Caco-2 (cell line): ENCODE data around the gene PRKAR1B. TPM values are rescaled to one million over a fixed set of nuclear protein-coding genes. Genes with fewer than 3 reads are reported as not detected.

Source experiments
- BruUV-seq: library from RNA; stranded (reverse); fragments of 400-500 nt; replicated peaks from 2 replicates; lab custom pipeline; 2021; lab: Mats Ljungman, UMichigan
- CTCF ChIA-PET: fragments of 300-600 bp; sonication (Branson Sonifier 250); formaldehyde crosslinking; loops from one replicate; lab custom pipeline; 2022; ENCODE audit warnings: antibody characterized with exemption; lab: Charles Lee
- POLR2A ChIA-PET: fragments of 300-600 bp; sonication (Branson Sonifier 250); formaldehyde crosslinking; loops from one replicate; lab custom pipeline; 2022; ENCODE audit warnings: antibody characterized with exemption; lab: Charles Lee
- DNase-seq, 2 experiments: peaks; one replicate each; pipeline versions ENCODE4 v3.0.0 to v3.0.0-alpha.2; 2020 to 2022
- H3K27me3 ChIP-seq: replicated peaks from 2 replicates; pipeline ENCODE4 v1.6.0; 2011; ENCODE audit warnings: low read length; ENCODE audit not compliant: control insufficient read depth, insufficient read depth
- H3K36me3 ChIP-seq: 2 replicates; pipeline ENCODE4 v1.5.1; 2011; ENCODE audit warnings: low read length; ENCODE audit not compliant: control insufficient read depth, insufficient read depth
- H3K4me1 ChIP-seq: fragments of 250-450 bp; sonication (Bioruptor Pico); 2 replicates; pipeline ENCODE4 v1.5.1; 2020; ENCODE audit warnings: mild to moderate bottlenecking
- H3K4me3 ChIP-seq: 2 replicates; pipeline ENCODE4 v1.5.1; 2011; ENCODE audit warnings: low read depth, mild to moderate bottlenecking, control low read depth, low read length
- H3K9me3 ChIP-seq: fragments of 250-450 bp; sonication (Bioruptor Pico); 2 replicates; pipeline ENCODE4 v1.5.1; 2020; ENCODE audit warnings: mild to moderate bottlenecking, moderate library complexity
- H3K27ac Mint-ChIP-seq: one replicate; pipeline ENCODE4 v1.8.0; 2022; ENCODE audit warnings: mixed read lengths; ENCODE audit not compliant: unreplicated experiment
- H3K27me3 Mint-ChIP-seq: one replicate; pipeline ENCODE4 v1.8.0; 2022; ENCODE audit warnings: mixed read lengths; ENCODE audit not compliant: insufficient read depth, unreplicated experiment
- H3K36me3 Mint-ChIP-seq: one replicate; pipeline ENCODE4 v1.8.0; 2022; ENCODE audit warnings: mild to moderate bottlenecking, mixed read lengths; ENCODE audit not compliant: insufficient read depth, unreplicated experiment
- H3K4me1 Mint-ChIP-seq: one replicate; pipeline ENCODE4 v1.8.0; 2022; ENCODE audit warnings: low read depth, mixed read lengths; ENCODE audit not compliant: unreplicated experiment
- H3K4me3 Mint-ChIP-seq: one replicate; pipeline ENCODE4 v1.8.0; 2022; ENCODE audit warnings: mild to moderate bottlenecking, moderate library complexity, mixed read lengths; ENCODE audit not compliant: unreplicated experiment
- H3K9me3 Mint-ChIP-seq: one replicate; pipeline ENCODE4 v1.8.0; 2022; ENCODE audit warnings: mixed read lengths; ENCODE audit not compliant: unreplicated experiment
- intact Hi-C: fragments of 100-400 bp; cut with micrococcal nuclease; formaldehyde crosslinking; loops from one replicate; pipeline ENCODE4 v1.10.0; 2022; ENCODE audit not compliant: unreplicated experiment
- total RNA-seq: library from RNA; stranded (reverse); gene quantifications from 2 replicates; pipeline ENCODE4 v1.2.3, GENCODE V29; 2022
- TF ChIP-seq, protein P1 (sequence below), 2 experiments: fragments of 200-600 bp in 1 of 2; IDR thresholded peaks; 1 replicate in 1 of 2; 2 replicates in 1 of 2; pipeline versions ENCODE4 v1.5.1 to v1.8.0; 2011 to 2022; ENCODE audit warnings: antibody characterized with exemption in 1 of 2, control low read depth in 1 of 2, inconsistent platforms in 1 of 2, low read depth in 1 of 2, low read length in 1 of 2, mild to moderate bottlenecking in 1 of 2, moderate library complexity in 1 of 2; ENCODE audit not compliant: insufficient read depth in 1 of 2, severe bottlenecking in 1 of 2, unreplicated experiment in 1 of 2

Gene PRKAR1B
- total RNA-seq, 1 experiment from 2014 or later = 56.6 TPM

DNA sequence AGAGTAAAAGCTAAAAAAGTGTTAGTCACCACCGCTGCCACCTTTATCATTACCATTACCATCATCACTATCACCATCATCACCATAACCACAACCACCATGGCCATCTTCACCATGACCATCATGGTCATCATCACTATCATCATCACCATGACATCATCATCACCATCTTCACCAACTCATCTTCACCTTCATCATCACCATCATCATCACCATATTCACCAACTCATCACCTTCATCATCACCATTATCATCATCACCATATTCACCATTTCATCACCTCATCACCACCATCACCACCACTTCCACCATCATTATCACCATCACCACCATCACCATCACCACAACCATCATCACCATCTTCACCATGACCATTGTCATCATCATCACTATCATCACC, 161.0 kb downstream of the PRKAR1B start:
- Mint-ChIP-seq H3K27me3 (no peaks in the 10 kb centered on the region), H3K36me3 (peaks cover 9% of the 10 kb centered on the region), H3K27ac (no peak overlapping the region), H3K9me3 (no peaks in the 10 kb centered on the region), H3K4me1 (no peaks in the 10 kb centered on the region), H3K4me3 (no peak overlapping the region)
- no peaks in the 10 kb centered on the region for H3K4me1 ChIP-seq
- H3K27me3 ChIP-seq = no peaks in the 10 kb centered on the region
- ChIA-PET CTCF (no interaction called here), POLR2A (no interaction called here)
- no peak for DNase-seq
- no peak overlapping the region for H3K4me3 ChIP-seq
- BruUV-seq = no TSS peak
- intact Hi-C loops = no loop called here
- TF ChIP-seq, protein P1, sequence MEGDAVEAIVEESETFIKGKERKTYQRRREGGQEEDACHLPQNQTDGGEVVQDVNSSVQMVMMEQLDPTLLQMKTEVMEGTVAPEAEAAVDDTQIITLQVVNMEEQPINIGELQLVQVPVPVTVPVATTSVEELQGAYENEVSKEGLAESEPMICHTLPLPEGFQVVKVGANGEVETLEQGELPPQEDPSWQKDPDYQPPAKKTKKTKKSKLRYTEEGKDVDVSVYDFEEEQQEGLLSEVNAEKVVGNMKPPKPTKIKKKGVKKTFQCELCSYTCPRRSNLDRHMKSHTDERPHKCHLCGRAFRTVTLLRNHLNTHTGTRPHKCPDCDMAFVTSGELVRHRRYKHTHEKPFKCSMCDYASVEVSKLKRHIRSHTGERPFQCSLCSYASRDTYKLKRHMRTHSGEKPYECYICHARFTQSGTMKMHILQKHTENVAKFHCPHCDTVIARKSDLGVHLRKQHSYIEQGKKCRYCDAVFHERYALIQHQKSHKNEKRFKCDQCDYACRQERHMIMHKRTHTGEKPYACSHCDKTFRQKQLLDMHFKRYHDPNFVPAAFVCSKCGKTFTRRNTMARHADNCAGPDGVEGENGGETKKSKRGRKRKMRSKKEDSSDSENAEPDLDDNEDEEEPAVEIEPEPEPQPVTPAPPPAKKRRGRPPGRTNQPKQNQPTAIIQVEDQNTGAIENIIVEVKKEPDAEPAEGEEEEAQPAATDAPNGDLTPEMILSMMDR (IDR thresholded peaks at IDR 0.05; ENCODE audit: insufficient read depth in 1 of 2, low read depth in 1 of 2, low read length in 1 of 2, severe bottlenecking in 1 of 2, unreplicated experiment in 1 of 2) = no peak
- H3K9me3 ChIP-seq = no peaks in the 10 kb centered on the region
- no peaks in the 10 kb centered on the region for H3K36me3 ChIP-seq

GRCh38 chr7:564176-564865, 162.8 kb downstream of the PRKAR1B start:
- no peaks in the 10 kb centered on the region for H3K4me1 Mint-ChIP-seq
- H3K4me1 ChIP-seq = no peaks in the 10 kb centered on the region
- H3K36me3 Mint-ChIP-seq = peaks cover 13% of the 10 kb centered on the region
- no peak overlapping the region for H3K4me3 Mint-ChIP-seq
- no peaks in the 10 kb centered on the region for H3K27me3 Mint-ChIP-seq
- H3K27me3 ChIP-seq = no peaks in the 10 kb centered on the region
- POLR2A ChIA-PET = no interaction called here
- H3K4me3 ChIP-seq = no peak overlapping the region
- H3K27ac Mint-ChIP-seq = no peak overlapping the region
- no peaks in the 10 kb centered on the region for H3K9me3 Mint-ChIP-seq
- TF ChIP-seq, protein P1 (IDR thresholded peaks at IDR 0.05; ENCODE audit: insufficient read depth in 1 of 2, low read depth in 1 of 2, low read length in 1 of 2, severe bottlenecking in 1 of 2, unreplicated experiment in 1 of 2) = no peak
- BruUV-seq = no TSS peak
- no peaks in the 10 kb centered on the region for H3K9me3 ChIP-seq
- CTCF ChIA-PET = no interaction called here
- intact Hi-C loops = no loop called here
- DNase-seq = no peak
- H3K36me3 ChIP-seq = no peaks in the 10 kb centered on the region

GRCh38 chr7:563629-564170, 163.4 kb downstream of the PRKAR1B start:
- peaks cover 13% of the 10 kb centered on the region for H3K36me3 Mint-ChIP-seq
- no peaks in the 10 kb centered on the region for H3K4me1 Mint-ChIP-seq
- intact Hi-C loops = no loop called here
- Histone ChIP-seq H3K9me3 (no peaks in the 10 kb centered on the region), H3K27me3 (no peaks in the 10 kb centered on the region), H3K36me3 (no peaks in the 10 kb centered on the region), H3K4me3 (no peak overlapping the region), H3K4me1 (no peaks in the 10 kb centered on the region)
- no peak for DNase-seq
- TF ChIP-seq, protein P1 (IDR thresholded peaks at IDR 0.05; ENCODE audit: insufficient read depth in 1 of 2, low read depth in 1 of 2, low read length in 1 of 2, severe bottlenecking in 1 of 2, unreplicated experiment in 1 of 2) = no peak
- ChIA-PET POLR2A (no interaction called here), CTCF (no interaction called here)
- H3K27ac Mint-ChIP-seq = no peak overlapping the region
- BruUV-seq = no TSS peak
- no peak overlapping the region for H3K4me3 Mint-ChIP-seq
- no peaks in the 10 kb centered on the region for H3K27me3 Mint-ChIP-seq
- no peaks in the 10 kb centered on the region for H3K9me3 Mint-ChIP-seq
